H1 (cell line): Measurements from ENCODE around the gene GNB1.

Experiments
- CREB1 ChIP-seq: IDR thresholded peaks from 2 replicates; pipeline ENCODE4 v1.6.1; 2012; ENCODE audit warnings: inconsistent platforms
- EP300 ChIP-seq, 2 experiments: IDR thresholded peaks; 1 replicate in 1 of 2; 2 replicates in 1 of 2; pipeline ENCODE4 v1.6.1; 2011 to 2012; ENCODE audit warnings: low read depth in 2 of 2, low read length in 2 of 2, mild to moderate bottlenecking in 2 of 2, borderline replicate concordance in 1 of 2, inconsistent platforms in 1 of 2, moderate library complexity in 1 of 2
- EZH2 ChIP-seq: fragments of 200-600 bp; sonication (generic); IDR thresholded peaks from 2 replicates; pipeline ENCODE4 v1.7.1; 2012; ENCODE audit warnings: low read depth, mild to moderate bottlenecking, moderate library complexity, low read length, inconsistent platforms; ENCODE audit not compliant: severe bottlenecking
- POLR2A ChIP-seq, 2 experiments: IDR thresholded peaks; 1 replicate in 1 of 2; 2 replicates in 1 of 2; pipeline ENCODE4 v1.6.1; 2011; ENCODE audit warnings: low read depth in 2 of 2, low read length in 2 of 2, mild to moderate bottlenecking in 2 of 2; ENCODE audit errors: control extremely low read depth in 1 of 2
- POLR2AphosphoS5 ChIP-seq: IDR thresholded peaks from 2 replicates; pipeline ENCODE4 v1.6.1; 2011; ENCODE audit warnings: low read depth, low read length
- SAP30 ChIP-seq: fragments of 300-600 bp; sonication (generic); IDR thresholded peaks from 2 replicates; pipeline ENCODE4 v1.7.1; 2012; ENCODE audit warnings: low read length, moderate library complexity, mild to moderate bottlenecking, inconsistent platforms; ENCODE audit not compliant: insufficient read depth, insufficient replicate concordance

DNA sequence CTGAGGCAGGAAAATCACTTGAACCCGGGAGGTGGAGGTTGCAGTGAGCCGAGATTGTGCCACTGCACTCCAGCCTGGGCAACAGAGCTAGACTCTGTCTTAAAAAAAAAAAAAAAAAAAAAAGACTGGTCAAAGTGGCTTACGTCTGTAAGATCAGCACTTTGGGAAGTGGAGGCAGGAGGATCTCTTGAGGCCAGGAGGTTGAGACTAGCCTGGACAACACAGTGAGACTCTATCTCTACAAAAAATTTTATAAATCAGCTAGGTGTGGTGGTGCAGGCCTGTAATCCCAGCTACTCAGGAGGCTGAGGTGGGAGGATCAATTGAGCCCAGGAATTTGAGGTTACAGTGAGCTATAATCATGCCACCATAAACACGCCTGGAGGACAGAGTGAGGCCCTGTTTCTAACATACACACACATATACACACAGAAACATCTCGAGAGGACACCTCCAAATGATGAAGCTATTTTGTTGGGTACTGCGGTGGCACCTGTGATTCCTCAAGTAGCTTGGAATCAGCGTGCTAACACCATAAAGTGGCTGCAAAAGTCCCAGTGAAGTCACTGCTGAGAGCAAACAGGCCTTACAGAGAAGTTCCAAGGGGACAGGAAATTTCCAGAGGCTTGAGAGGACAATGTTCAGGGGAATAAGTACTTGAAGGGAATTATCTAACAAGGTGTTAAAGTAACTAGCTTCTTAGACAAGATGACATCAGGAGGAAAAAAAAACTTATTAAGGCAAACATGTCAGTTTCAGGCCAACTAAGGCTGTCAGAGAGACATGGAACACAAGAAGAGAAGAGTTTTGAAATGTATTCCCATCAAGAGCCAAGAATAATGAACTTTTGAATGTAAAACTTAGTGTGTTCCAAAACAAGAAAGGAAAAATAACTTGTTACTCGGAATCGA, 114.0 kb downstream of the GNB1 start:
- TF ChIP-seq POLR2A (IDR thresholded peaks at IDR 0.05; ENCODE audit: control extremely low read depth in 1 of 2, low read depth in 2 of 2, low read length in 2 of 2) (no peak), CREB1 (no peak), EZH2 (no peak), POLR2AphosphoS5 (no peak), EP300 (IDR thresholded peaks at IDR 0.05; ENCODE audit: borderline replicate concordance in 1 of 2, low read depth in 2 of 2, low read length in 2 of 2) (no peak), SAP30 (no peak)
